Fibroblast of lung (primary cell): ENCODE measurements around the gene AGBL4. TPM values are rescaled to one million over a fixed set of nuclear protein-coding genes. Genes with fewer than 3 reads are reported as not detected.

Experiments used
- DNase-seq, 2 donors: peaks; one replicate each; pipeline versions ENCODE4 v3.0.0 to v3.0.0-alpha.2; 2010; ENCODE audit warnings: low read depth in 2 of 2
- H2AFZ ChIP-seq: 2 replicates; pipeline ENCODE4 v1.5.1; 2012; ENCODE audit warnings: low read length, control low read depth, inconsistent platforms
- H3K27ac ChIP-seq: 2 replicates; pipeline ENCODE4 v1.5.1; 2011; ENCODE audit warnings: low read length, control low read depth; ENCODE audit not compliant: insufficient read depth
- H3K27me3 ChIP-seq: 2 replicates; pipeline ENCODE4 v1.5.1; 2011; ENCODE audit warnings: mild to moderate bottlenecking, low read length; ENCODE audit not compliant: control insufficient read depth, insufficient read depth
- H3K36me3 ChIP-seq: 2 replicates; pipeline ENCODE4 v1.5.1; 2011; ENCODE audit warnings: low read length; ENCODE audit not compliant: control insufficient read depth, insufficient read depth
- H3K4me1 ChIP-seq: 2 replicates; pipeline ENCODE4 v1.5.1; 2011; ENCODE audit warnings: low read length; ENCODE audit not compliant: control insufficient read depth, insufficient read depth; ENCODE audit errors: extremely low read depth
- H3K4me2 ChIP-seq: 2 replicates; pipeline ENCODE4 v1.5.1; 2011; ENCODE audit warnings: low read length, control low read depth; ENCODE audit not compliant: insufficient read depth; ENCODE audit errors: extremely low read depth
- H3K4me3 ChIP-seq, 4 experiments: fragments of 200-600 bp in 1 of 4; sonication (generic) in 1 of 4; replicated peaks in 1 of 4; 2 replicates each; pipeline ENCODE4 v1.5.1; 2011 to 2016; ENCODE audit warnings: low read length in 4 of 4, low read depth in 3 of 4, mild to moderate bottlenecking in 3 of 4, control low read depth in 2 of 4, inconsistent platforms in 1 of 4, mixed read lengths in 1 of 4; ENCODE audit not compliant: insufficient read depth in 1 of 4; ENCODE audit errors: control extremely low read depth in 1 of 4
- H3K79me2 ChIP-seq: 2 replicates; pipeline ENCODE4 v1.5.1; 2012; ENCODE audit warnings: mild to moderate bottlenecking, low read length, inconsistent platforms; ENCODE audit not compliant: control insufficient read depth, insufficient read depth
- H3K9ac ChIP-seq: 2 replicates; pipeline ENCODE4 v1.5.1; 2011; ENCODE audit warnings: mild to moderate bottlenecking, low read length, control low read depth; ENCODE audit not compliant: insufficient read depth
- H3K9me3 ChIP-seq: 2 replicates; pipeline ENCODE4 v1.5.1; 2012; ENCODE audit warnings: low read depth, low read length; ENCODE audit not compliant: control insufficient read depth, insufficient read depth
- H4K20me1 ChIP-seq: 2 replicates; pipeline ENCODE4 v1.5.1; 2011; ENCODE audit warnings: low read length; ENCODE audit not compliant: control insufficient read depth, insufficient read depth; ENCODE audit errors: extremely low read depth
- EZH2 ChIP-seq: IDR thresholded peaks from 2 replicates; pipeline ENCODE4 v1.5.1; 2012; ENCODE audit warnings: low read length, control low read depth, mild to moderate bottlenecking; ENCODE audit errors: missing control alignments
- polyA plus RNA-seq, 2 donors: library from polyadenylated mRNA; depleted of rRNA in 1 of 2; stranded (reverse) in 1 of 2; unstranded in 1 of 2; fragments of >200 nt; gene quantifications; 2 replicates each; pipeline ENCODE4 v1.2.1, GENCODE V29; 2011 to 2012; ENCODE audit warnings: missing spikeins in 1 of 2
- total RNA-seq: library from RNA; depleted of rRNA; stranded (reverse); fragments of >200 nt; gene quantifications from 2 replicates; pipeline ENCODE4 v1.2.1, GENCODE V29; 2014
- TF ChIP-seq, protein P1 (sequence below), 2 donors: IDR thresholded peaks in 1 of 2; conservative IDR thresholded peaks in 1 of 2; 1 replicate in 1 of 2; 2 replicates in 1 of 2; pipeline ENCODE4 v1.5.1; 2011 to 2012; ENCODE audit warnings: low read length in 2 of 2, control low read depth in 1 of 2, inconsistent platforms in 1 of 2, low read depth in 1 of 2, mild to moderate bottlenecking in 1 of 2

AGBL4 gene
- total and polyA plus RNA-seq, 2 donors (not counting 1 experiment from before 2014, with no cell fraction given), result not detected

DNA sequence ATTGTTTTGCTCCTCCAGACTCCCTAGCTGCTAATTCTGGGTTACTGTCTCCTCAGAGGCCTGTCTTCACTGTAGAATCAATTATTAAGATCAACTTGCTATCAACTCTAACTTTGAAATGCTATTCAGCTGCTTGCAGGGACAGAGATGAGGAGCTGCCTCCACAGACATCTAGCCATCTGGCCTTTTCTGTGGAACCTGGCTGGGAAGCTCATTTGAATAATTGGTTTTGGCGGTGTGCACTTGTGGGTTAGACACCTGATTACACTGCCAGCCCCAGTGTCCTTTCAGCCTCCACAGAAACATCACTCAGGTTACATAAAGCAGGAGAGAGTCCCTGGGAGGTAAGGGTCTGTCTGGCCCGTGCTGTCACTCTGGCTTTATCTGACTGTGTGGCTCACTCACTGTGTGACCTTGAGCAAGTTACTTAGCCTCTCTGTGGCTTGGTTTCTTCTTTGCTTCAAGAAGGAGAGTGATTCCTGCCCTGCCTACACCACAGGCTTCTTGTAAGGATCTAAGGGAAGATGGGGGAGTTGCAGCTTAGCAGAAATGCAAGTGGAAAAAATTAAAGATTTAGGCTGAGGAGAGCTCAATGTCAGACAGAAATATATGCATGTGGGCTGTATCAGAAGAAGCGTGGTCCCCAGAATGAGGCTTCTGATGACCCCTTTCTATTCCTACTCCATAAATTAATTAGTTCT is 1378.7 kb downstream of the AGBL4 start:
- no peaks in the 10 kb centered on the region for H3K9me3 ChIP-seq
- H3K36me3 ChIP-seq, result no peaks in the 10 kb centered on the region
- H3K4me3 ChIP-seq, result no peak overlapping the region
- H3K4me1 ChIP-seq, result no peaks in the 10 kb centered on the region
- H3K27ac ChIP-seq, result no peak overlapping the region
- H3K9ac ChIP-seq, result no peak overlapping the region
- H3K27me3 ChIP-seq, result no peaks in the 10 kb centered on the region
- TF ChIP-seq, protein P1, sequence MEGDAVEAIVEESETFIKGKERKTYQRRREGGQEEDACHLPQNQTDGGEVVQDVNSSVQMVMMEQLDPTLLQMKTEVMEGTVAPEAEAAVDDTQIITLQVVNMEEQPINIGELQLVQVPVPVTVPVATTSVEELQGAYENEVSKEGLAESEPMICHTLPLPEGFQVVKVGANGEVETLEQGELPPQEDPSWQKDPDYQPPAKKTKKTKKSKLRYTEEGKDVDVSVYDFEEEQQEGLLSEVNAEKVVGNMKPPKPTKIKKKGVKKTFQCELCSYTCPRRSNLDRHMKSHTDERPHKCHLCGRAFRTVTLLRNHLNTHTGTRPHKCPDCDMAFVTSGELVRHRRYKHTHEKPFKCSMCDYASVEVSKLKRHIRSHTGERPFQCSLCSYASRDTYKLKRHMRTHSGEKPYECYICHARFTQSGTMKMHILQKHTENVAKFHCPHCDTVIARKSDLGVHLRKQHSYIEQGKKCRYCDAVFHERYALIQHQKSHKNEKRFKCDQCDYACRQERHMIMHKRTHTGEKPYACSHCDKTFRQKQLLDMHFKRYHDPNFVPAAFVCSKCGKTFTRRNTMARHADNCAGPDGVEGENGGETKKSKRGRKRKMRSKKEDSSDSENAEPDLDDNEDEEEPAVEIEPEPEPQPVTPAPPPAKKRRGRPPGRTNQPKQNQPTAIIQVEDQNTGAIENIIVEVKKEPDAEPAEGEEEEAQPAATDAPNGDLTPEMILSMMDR (conservative IDR thresholded peaks at IDR 0.05 in 1 of 2, IDR thresholded peaks at IDR 0.05 in 1 of 2; ENCODE audit: low read depth in 1 of 2, low read length in 2 of 2), result no peak
- no peak for TF ChIP-seq EZH2
- no peak overlapping the region for H3K4me2 ChIP-seq
- H3K79me2 ChIP-seq, result no peaks in the 10 kb centered on the region
- H2AFZ ChIP-seq, result no peak overlapping the region
- DNase-seq, result no peak
- H4K20me1 ChIP-seq, result no peaks in the 10 kb centered on the region

DNA sequence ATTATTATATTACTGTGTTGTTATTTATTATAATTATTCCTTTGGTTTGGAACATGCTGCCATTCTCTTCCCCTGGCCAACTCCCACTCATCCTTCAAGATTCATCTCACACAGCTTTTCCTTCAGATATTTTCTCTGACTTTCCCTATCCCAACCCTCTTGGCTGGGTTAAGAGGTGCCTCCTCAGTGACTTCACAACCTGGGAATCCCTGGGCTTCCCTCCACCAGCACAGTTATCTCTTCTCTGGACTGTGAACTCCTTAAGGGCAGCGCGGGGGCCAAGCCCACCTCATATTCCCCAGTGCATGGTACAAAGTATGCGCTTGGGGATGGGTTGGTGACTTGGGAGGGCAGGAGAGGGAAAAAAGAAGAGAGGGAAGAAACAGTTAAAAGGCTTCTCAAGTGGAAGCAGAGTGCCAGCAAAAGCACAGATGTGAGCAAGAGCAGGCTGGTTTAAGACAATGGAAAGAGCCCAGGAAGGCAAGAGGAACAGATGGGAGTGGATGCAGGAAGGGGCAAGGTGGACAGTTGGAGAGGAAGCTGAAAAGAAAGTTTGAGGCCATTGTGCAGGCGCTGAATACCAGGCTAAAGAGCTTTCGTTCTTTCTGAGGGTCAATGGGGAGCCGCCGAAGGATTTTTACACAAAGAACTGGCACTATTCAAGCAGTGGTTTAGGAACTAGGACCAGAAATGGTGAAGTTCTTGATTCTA is 1379.4 kb downstream of the AGBL4 start:
- H3K4me2 ChIP-seq, result no peak overlapping the region
- no peaks in the 10 kb centered on the region for H3K9me3 ChIP-seq
- DNase-seq, result no peak
- H3K27me3 ChIP-seq, result no peaks in the 10 kb centered on the region
- no peaks in the 10 kb centered on the region for H3K79me2 ChIP-seq
- H3K4me1 ChIP-seq, result no peaks in the 10 kb centered on the region
- H3K36me3 ChIP-seq, result no peaks in the 10 kb centered on the region
- no peak for TF ChIP-seq EZH2
- TF ChIP-seq, protein P1 (conservative IDR thresholded peaks at IDR 0.05 in 1 of 2, IDR thresholded peaks at IDR 0.05 in 1 of 2; ENCODE audit: low read depth in 1 of 2, low read length in 2 of 2), result no peak
- no peaks in the 10 kb centered on the region for H4K20me1 ChIP-seq
- H3K9ac ChIP-seq, result no peak overlapping the region
- H2AFZ ChIP-seq, result no peak overlapping the region
- H3K27ac ChIP-seq, result no peak overlapping the region
- no peak overlapping the region for H3K4me3 ChIP-seq

DNA sequence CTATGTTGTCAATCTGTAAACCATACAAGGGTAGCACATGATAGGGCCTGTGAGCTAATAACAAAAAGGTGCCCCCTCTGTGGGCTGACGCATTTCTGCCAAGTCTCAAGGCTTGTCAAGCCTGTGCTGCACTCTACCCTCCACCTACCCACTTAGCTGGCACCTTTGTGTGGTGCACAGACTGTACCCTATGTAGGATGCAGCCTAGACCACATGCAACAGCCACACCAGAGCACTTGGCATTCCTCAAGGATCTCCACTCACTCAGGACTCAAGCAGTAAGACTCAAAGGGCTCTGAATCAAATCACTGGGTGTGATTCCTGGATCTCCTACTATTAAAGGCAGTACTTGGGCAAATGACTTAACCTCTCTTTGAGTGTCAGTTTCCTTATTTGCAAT is 1380.6 kb downstream of the AGBL4 start:
- TF ChIP-seq EZH2, result no peak
- TF ChIP-seq, protein P1 (conservative IDR thresholded peaks at IDR 0.05 in 1 of 2, IDR thresholded peaks at IDR 0.05 in 1 of 2; ENCODE audit: low read depth in 1 of 2, low read length in 2 of 2), result no peak
- H3K79me2 ChIP-seq, result no peaks in the 10 kb centered on the region
- H3K9ac ChIP-seq, result no peak overlapping the region

More for the DNA sequence above, 1380.6 kb downstream of the AGBL4 start:
- H4K20me1 ChIP-seq, result no peaks in the 10 kb centered on the region
- no peak overlapping the region for H3K4me2 ChIP-seq
- no peak overlapping the region for H2AFZ ChIP-seq
- H3K27ac ChIP-seq, result no peak overlapping the region
- no peaks in the 10 kb centered on the region for H3K9me3 ChIP-seq
- H3K27me3 ChIP-seq, result no peaks in the 10 kb centered on the region
- H3K36me3 ChIP-seq, result no peaks in the 10 kb centered on the region
- H3K4me3 ChIP-seq, result no peak overlapping the region
- H3K4me1 ChIP-seq, result no peaks in the 10 kb centered on the region
- DNase-seq, result no peak
